GM13976 (cell line): ENCODE data around the gene MLIP.

Source experiments
- DNase-seq: peaks from one replicate; pipeline ENCODE4 v3.0.0; 2012; ENCODE audit warnings: low spot score
- CTCF ChIP-seq: IDR thresholded peaks from 2 replicates; pipeline ENCODE4 v1.5.1; 2012; ENCODE audit warnings: borderline replicate concordance, mild to moderate bottlenecking; ENCODE audit not compliant: insufficient read depth; ENCODE audit errors: extremely low read depth, missing control alignments, control extremely low read depth
- in situ Hi-C: fragments of 300-500 bp; cut with MboI; formaldehyde crosslinking; loops from one replicate; pipeline ENCODE4 v1.12.0; 2022; ENCODE audit warnings: low sequenced_read_pairs, mixed read lengths, inconsistent platforms; ENCODE audit not compliant: unreplicated experiment

The MLIP gene

DNA sequence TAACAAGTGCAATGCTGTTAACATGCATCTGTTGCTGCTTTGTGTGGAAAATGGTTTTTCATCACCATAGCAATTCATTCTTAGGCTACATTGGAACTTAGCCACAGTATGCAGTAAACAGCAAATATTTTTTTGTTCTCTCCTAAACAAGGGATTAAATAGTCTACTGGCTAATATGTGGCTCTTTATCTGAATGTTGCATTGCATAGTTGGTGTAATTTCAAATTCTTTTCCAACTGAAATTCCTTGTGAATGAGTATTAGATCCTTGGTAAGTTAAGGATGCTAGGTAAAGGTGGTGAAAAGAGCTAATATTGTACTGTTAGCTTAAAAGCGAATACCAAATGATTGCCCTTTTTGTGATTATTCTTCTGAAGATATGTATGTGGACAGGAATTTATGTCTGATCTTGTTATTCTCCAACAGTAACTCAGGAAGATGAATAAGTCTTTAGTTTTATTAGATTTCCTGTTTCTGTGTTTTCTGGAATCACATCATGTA lies 958 bp downstream of the MLIP start:
- in situ Hi-C loops = no loop called here
- DNase-seq = no peak
- no peak for TF ChIP-seq CTCF

- in situ Hi-C loops = no loop called here
- DNase-seq = no peak
- TF ChIP-seq CTCF = no peak
Observed at GRCh38 chr6:54114991-54115390, 3.7 kb downstream of the MLIP start.

DNA sequence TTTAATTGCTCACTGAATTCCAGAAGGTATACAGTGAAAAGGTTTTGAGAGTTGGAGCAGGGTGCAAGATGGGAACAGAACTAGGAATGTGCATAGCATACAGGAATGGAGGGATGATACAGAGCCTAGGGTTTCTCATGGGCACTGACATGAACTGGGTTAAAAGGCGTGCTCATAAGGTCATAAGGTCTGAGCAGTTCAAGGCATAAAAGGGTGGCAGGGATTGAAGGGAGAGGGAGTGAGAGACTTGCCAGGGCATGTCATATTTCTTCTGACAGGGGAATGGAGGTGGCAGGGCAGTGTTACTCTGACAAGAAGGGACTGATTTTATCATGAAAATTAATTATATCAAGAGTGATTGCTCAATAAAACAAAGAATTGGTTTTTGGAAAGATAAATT lies 4.7 kb downstream of the MLIP start:
- in situ Hi-C loops = no loop called here
- no peak for DNase-seq
- no peak for TF ChIP-seq CTCF

GRCh38 chr6:54118117-54118516 lies 6.9 kb downstream of the MLIP start:
- in situ Hi-C loops = no loop called here
- TF ChIP-seq CTCF = no peak

GRCh38 chr6:54125493-54125892 lies 14.2 kb downstream of the MLIP start:
- no peak for DNase-seq
- TF ChIP-seq CTCF = no peak
- in situ Hi-C loops = no loop called here

More at GRCh38 chr6:54118117-54118516, 6.9 kb downstream of the MLIP start:
- DNase-seq = no peak

GRCh38 chr6:54130179-54130578 lies 18.9 kb downstream of the MLIP start:
- in situ Hi-C loops = no loop called here
- DNase-seq = no peak
- no peak for TF ChIP-seq CTCF

GRCh38 chr6:54132587-54132986 lies 21.3 kb downstream of the MLIP start:
- no peak for TF ChIP-seq CTCF
- no peak for DNase-seq
- in situ Hi-C loops = no loop called here
